IPS-NIHi7 (cell line): Measurements from ENCODE around the gene UPP1.
"Not testable (repeated sequence)": the region's sequence is repeated elsewhere in the genome, so short reads cannot be mapped to it uniquely, and the experiment has no call there.

Experiments used
- DNase-seq: peaks from one replicate; pipeline ENCODE4 v3.0.0; 2012; ENCODE audit warnings: mixed read lengths; ENCODE audit errors: extremely low spot score

UPP1 gene

DNA sequence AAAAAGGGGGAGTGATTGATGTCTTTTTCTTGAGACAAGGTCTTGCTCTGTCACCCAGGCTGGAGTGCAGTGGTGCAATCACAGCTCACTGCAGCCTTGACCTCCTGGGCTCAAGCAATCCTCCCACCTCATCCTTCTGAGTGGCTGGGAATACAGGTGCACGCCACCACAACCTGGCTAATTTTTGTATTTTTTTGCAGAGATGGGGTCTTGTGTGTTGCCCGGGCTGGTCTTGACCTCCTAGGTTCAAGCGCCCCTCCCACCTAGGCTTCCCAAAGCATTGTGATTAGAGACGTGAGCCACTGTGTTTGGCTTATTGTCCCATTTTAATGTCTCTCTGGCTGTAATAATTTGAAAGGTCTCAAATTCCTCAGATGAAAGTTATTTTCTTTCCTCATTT lies 21.8 kb downstream of the UPP1 start:
- DNase-seq: no peak

GRCh38 chr7:48111596-48111995 lies 22.5 kb downstream of the UPP1 start:
- DNase-seq: no peak

DNA sequence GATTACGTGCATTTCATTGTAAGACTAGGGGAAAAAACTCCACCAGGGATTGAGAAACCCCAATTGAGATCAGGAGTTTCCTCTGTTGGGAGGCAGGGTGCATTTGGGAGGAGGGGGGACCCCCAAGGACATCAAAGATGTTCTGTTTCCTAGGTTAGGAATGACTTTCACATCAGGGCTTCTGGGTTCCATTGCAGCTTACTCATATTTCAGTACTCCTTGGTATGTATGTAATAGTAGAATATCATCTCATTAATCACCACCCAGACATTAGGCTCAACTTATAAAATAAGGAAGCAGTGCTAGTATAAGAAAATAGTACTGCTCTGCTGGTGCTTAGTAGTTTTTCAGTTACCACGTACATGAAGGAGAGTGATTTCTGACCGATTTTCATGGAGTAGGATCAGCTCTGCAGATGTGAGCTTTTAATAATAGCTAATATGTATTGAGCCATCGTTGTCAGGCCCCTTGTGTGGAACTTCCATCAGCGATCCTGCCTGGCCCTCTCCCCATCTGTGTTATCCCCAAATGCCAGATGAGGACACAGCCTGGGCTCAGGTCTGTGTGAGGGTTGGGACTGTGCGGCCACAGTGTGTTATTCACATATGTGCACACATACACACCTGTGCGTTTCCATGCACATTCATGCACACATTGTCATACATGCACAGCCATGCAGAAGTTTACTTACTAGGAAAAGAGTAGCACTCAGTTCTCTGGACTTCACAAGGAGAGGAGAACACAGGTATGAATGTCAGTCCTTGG lies 23.5 kb downstream of the UPP1 start:
- no peak for DNase-seq

- DNase-seq: no peak
These were observed 24.2 kb downstream of the UPP1 start for GRCh38 chr7:48113275-48113674.

DNA sequence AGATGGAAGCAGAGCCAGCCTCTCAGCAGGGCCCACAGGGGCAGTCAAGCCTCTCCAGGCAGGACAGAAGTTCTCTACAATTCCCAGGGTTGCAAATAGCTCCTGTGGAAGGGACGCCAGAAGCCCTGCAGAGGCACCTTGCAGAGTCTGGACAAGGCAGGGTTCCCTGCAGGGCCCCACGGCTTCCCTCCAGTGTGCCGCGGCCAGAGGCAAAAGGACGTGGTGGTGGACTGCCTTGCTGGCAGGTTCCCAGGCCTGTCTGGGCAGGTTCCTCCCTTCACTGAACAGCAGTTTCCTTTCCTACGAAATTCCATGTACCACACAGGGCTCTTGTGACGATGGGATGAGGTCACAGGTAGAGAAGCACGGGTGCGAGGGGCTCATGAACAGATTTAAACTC lies 25.1 kb downstream of the UPP1 start:
- DNase-seq: no peak

DNA sequence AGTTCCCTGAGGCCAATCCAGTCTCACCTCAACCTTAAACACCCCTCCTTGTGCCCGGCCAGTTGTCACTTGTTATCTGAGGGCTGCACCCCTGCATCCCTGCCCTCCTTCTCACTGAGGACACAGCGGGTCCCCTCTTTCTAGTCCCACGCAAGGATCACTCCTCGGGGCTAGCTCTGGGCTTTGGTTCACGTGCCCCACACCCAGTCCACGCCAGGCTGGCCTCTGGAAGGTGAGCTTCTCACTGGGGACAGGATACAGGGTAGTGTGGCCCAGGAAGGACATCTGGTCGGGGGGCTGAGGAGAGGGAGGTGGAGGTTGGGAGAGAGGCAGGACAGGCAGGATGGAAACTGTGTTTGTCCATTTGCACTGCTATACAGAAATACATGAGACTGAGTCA lies 25.5 kb downstream of the UPP1 start:
- no peak for DNase-seq

DNA sequence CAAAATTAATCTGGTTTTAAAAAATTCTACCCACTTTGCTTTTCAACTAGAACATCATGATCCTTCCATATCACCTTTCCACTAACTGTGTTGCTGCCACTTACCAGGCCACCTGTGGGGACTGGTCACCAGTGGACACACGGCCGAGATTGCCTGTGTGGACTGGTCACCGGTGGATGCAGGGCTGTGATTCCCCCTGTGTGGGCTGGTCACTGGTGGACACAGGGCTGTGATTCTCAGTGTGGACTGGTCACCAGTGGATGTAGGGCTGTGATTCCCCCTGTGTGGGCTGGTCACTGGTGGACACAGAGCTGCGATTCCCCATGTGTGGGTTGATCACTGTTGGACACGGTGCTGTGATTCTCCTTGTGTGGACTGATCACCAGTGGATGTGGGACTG lies 27.0 kb downstream of the UPP1 start:
- no peak for DNase-seq

DNA sequence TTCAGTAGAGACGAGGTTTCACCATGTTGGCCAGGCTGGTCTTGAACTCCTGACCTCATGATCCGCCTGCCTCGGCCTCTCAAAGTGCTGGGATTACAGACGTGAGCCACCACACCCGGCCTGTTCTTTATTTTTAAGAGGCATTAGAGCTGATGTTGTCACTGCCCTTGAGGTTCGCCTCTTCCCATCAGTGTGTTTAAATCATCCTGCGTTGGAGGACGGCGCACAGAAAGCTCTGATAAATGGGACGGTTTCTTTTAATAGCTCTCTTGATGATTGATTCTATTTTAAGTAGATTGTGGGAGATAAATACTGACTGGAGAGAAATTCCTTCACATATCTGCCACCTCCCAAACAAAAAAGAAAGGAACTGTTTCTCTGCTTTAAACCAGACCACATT lies 29.0 kb downstream of the UPP1 start:
- DNase-seq: no peak

- DNase-seq: not testable (repeated sequence)
These were observed 31.5 kb downstream of the UPP1 start for GRCh38 chr7:48120536-48120935.

- no peak for DNase-seq
These were observed 37.0 kb downstream of the UPP1 start for GRCh38 chr7:48126037-48126436.

GRCh38 chr7:48130658-48131108 lies 41.6 kb downstream of the UPP1 start:
- DNase-seq: no peak

DNA sequence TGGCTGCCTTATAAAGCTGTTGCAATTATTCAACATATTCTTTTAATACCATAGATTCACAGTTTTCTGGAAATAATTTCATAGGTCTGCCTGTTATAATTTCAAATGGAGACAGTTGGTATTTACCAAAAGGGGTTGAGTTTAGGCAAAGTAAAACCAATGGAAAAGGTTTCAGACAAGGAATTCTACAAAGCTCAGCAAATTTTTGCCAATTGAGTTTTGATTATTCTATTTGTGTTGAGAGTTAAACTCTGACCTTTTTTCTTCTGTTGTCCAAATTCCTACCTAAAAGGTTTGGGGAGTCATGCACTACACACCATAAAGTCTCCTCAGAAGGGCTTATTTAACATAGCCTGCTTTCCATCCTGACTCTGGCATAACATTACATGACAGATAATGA lies 43.7 kb downstream of the UPP1 start:
- no peak for DNase-seq

DNA sequence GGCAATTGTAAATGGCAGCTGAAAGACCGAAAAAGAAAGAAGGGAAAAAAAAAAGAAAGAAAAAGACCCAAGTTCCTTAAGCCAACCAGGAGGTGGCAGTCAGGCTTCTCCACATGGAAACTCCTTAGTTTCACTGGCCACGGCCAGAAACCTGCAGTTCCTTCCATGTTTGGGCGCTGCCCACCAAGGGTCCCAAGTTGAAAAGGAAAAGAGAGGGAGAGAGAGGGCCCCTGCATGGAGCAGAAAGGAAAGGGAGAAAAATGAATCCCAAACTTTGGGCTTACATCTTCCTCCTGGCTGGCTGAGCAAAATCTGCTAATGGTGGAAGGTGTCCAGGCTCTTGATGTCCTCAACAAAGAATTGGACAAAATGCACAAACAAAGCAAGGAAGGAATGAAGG lies 50.4 kb downstream of the UPP1 start:
- DNase-seq: peak; percentile 28

DNA sequence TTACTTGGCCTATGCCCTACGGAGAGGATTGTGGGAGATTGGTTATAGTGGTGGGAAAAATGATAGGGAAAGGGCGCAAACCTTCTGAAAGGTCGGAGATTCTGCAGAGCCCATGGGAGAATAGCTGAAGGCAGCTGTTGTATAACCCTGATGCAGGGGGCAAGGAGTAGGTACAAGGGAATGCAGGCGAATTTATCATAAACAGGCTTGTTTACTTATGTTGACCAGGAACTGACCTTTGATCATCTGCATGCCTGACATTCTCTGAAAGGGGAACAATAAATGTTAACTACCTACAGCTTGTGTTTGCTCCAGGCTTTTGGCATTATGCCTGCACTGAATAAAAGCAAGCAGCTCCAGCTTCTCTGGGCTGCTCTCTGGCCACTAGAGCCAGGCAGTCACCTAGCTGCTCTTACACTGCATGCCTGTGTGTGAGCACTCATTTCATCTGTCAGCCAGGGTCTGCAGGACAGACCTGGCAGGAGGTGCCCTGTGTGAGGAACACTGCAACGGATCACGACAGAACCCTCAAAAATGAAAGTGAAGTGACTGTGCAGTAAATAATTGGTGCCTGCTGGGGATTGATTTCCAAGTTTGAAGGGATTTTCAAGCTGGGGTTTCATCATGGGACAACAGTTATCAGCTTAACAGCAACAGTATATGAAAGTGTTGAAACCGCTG lies 51.1 kb downstream of the UPP1 start:
- DNase-seq: no peak

DNA sequence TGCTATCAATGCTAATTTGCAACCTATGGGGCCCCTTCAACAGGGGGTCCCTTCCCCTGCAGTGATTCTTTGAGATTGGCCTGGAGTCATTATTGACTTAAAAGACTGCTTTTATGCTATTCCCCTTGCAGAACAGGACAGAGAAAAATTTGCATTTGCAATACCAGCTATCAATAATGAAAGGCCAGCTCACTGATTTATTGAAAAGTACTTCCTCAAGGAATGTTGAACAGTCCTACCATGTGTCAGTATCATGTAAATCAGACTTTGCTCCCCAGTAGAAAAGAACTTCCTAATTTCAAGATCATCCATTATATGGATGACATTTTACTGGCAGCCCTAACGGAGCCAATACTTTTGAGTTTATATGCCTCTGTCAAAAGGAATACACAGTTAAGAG lies 52.5 kb downstream of the UPP1 start:
- no peak for DNase-seq

GRCh38 chr7:48144291-48144768 lies 55.3 kb downstream of the UPP1 start:
- DNase-seq: no peak

DNA sequence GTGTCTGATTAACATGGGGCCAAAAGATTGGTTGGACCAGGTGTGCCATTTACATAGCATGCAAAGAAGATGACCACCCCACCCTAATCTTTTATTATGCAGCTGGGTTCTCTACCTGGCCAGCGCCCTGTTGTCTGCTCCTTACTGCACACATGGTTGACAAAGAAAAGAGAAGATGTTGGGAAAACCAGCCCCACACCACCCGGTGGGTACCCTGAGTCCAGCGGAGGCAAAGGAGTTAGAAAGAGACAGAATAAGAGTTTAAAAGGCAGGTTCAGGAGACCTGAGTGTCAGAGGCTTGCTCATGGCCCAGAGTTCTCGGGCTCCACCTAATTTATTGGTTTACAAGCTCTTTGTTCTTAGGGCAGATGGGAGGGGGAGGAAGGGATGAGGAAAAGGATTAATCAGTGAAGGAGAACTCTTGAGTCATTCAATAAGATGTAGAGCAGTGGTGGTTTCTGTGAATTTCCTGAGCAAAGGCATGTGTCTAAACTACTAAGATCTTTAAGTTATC lies 58.1 kb downstream of the UPP1 start:
- no peak for DNase-seq

GRCh38 chr7:48147690-48148089 lies 58.6 kb downstream of the UPP1 start:
- DNase-seq: not testable (repeated sequence)

- DNase-seq: no peak
These were observed 59.2 kb downstream of the UPP1 start for GRCh38 chr7:48148311-48148710.

GRCh38 chr7:48149058-48149457 lies 60.0 kb downstream of the UPP1 start:
- DNase-seq: no peak

DNA sequence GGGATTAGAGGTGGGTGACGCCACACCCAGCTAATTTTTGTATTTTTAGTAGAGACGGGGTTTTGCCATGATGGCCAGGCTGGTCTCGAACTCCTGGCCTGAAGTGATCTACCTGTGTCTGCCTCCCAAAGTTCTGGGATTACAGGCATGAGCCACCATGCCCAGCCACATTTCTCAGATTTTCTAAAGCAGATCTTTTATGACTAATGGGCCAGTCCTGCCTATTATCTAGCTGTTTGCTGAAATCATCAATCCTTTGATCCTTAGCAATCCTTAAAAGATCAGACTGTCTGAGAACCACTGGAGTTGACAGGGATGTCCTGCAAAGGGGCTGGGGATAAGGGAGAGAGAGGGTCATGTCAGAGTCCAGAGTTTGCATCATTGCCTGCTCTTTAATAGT lies 61.0 kb downstream of the UPP1 start:
- no peak for DNase-seq

GRCh38 chr7:48154792-48155413 lies 65.8 kb downstream of the UPP1 start:
- peak; percentile 51 for DNase-seq
